RPMI8226 (cell line): ENCODE measurements around the gene ADPGK.
"Not testable (repeated sequence)": the region's sequence is repeated elsewhere in the genome, so short reads cannot be mapped to it uniquely, and the experiment has no call there.

Experiments
- DNase-seq: peaks from one replicate; pipeline ENCODE4 v3.0.0-alpha.2; 2015

The ADPGK gene

DNA sequence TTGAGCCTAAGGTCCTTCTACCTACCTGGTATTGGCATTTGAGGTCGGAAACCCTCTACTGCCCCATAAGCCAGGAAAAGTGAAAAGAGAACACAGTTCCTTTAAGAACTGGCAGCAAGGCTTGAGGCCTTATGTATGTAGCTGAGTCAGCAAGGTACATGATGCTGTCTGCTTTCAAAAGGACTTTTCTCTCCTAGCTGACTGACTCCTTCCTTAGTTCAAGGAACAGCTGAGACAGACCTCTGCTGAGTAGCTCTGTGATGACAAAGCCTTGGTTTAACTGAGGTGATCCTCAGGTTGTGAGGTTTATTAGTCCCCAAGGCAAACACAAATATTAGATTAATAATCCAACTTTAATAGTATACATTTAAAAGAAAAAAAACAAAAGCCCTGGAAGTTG lies 45.8 kb downstream of the ADPGK start:
- DNase-seq = peak; percentile 40

DNA sequence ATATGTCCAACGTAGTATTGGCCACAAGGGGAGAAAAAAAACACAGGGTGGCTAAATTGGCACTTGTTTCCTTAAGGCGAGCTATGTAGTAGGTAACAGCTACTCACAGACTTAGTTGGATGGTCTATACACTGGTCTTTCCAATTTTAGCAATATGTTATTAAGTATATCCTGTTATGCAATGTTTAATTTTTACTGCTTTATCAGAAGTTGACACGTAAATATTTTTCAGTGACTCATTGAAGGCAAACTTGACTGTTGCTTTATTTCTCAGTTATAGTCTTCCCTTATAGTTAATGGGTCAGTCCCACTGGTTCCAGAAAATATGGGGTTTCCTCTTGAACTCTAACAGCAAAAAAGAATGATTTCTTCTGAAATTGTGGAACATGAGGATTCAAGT lies 46.5 kb downstream of the ADPGK start:
- DNase-seq = no peak

DNA sequence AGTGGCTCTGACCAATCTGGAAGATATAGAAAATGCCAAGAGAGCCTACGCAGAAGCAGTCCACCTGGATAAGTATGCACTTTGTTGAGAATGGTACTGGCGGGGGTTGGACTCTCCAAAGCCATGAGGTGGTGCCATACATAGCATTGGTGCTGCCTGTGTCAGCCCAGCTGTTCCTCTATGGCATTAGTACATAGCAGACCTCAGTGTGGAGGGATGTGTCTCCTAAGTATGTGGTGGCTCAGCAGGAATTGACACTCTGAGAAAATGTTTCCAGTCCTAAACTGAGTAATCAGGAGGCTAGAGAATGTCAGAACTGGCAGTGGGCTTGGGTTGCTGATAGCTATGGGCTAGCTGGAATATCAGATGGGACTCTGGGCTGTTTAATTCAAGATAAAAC lies 48.4 kb downstream of the ADPGK start:
- DNase-seq = no peak

DNA sequence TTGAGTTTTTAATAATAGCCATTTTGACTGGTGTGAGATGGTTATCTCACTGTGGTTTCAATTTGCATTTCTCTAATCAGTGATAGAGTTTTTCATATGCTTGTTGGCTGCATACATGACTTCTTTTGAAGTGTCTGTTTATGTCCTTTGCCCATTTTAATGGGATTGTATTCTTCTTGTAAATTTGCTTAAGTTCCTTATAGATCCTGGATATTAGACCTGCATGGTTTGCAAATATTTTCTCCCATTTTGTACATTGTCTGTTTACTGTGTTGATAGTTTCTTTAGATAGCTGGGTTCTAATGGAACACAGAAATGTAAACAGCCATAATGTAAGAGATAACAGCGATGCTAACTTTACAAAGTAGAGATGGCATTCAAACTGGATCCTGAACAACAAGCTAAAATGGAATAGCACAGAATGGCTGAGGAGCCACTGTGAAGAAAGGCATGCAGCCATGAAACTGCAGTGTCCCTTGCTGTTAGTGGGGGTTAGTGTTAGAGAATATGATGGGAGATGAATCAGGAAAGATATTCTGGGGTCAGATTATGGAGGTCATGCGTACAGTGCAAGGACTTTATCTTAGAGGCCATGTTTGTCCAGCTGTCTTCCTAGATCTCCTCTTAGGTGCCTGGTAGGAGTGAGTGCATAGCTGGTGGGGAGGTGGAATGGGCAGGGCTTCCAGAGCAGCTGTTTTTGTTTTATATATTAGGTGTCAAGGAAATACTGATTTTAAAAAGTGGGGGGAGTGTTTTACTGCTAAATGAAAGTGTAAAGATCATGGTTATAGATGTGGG lies 49.4 kb downstream of the ADPGK start:
- no peak for DNase-seq

DNA sequence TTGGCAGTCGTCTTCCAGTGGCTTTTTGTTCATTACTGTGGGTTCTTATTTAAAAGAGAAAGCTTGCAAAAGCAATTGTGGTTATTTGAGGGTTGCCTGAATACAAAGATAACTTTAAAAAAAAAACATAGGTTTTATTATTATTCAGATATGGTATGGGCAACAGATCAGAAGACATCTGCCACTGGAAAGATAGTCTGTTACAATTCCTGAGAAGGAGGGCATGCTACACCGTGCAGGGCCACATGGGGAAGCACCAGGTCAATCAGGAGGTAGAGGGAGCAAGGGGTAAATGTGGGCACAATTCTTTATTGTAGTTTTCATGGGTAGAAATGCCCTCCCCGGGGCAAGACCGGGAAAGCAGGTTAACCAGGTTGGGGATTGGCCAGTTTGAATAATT lies 51.0 kb downstream of the ADPGK start:
- DNase-seq = no peak

DNA sequence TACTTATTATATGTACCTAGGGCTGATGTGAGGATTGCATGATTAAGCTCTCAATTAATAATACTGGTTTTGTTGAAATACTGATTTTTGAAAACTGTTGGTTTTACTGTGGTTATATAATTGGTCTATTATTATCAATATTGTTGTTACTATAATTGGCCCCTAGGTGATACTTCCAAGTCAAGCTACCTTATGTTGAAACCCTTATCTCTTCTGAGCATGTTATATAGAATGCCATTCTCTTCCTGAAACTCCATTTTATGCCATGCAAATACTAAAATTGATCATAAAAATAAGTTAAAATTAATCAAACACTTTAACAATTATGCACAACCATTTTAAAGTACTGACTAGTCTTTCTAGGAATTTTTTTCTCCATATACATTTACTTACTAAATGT lies 51.5 kb downstream of the ADPGK start:
- no peak for DNase-seq

DNA sequence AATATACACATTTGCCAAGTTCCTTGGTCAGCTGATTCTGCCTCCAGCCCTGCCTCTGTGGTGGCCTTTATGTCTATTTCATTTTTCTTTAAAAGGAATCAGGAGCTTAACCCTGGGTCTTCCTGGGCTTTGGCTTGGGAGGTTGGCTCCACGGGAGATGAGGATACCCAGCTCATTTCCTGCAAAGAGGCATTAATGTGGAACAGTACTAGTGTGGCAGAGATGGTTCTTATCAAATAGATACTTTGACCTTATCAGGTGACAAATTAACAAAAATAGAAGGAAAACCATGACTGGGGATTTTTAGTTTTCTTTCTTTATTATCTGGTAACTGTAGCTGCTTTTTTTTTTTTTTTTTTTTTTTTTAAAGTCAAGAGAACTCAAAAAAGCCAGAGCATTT lies 54.7 kb downstream of the ADPGK start:
- no peak for DNase-seq

DNA sequence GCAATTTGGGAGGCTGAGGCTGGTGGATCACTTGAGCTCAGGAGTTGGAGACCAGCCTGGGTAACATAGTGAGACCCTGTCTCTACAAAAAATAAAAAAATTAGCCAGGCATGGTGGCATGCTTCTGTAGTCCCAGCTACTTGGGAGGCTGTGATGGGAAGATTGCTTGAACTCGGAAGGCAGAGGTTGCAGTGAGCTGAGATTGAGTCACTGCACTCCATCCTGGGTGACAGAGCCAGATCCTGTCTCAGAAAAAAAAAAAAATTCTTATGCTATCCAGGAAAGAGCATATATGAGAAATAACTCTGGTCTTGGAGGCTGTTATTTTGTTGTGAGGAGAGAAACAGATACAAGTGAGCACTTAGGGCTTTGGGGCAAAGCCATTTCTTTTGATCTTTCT lies 55.3 kb downstream of the ADPGK start:
- DNase-seq = not testable (repeated sequence)

DNA sequence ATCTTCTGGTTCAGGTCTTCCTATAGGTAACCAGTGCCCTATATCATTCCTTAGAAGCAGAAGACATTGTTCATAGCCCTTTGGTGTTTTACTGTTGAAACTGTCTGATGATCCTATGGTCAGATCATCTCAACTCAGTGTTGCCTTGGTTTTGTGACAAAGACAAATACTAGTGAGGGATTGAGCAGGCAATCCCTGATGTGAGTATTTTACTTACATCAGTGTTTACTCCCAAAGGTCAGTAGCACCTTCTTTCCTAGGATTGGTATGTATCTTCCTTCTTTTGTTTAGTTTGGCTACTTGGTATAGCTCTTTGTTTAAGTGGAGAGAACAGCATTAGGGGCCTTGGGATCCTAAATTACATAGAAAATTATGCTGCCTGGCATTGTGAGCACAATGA lies 56.4 kb downstream of the ADPGK start:
- no peak for DNase-seq

DNA sequence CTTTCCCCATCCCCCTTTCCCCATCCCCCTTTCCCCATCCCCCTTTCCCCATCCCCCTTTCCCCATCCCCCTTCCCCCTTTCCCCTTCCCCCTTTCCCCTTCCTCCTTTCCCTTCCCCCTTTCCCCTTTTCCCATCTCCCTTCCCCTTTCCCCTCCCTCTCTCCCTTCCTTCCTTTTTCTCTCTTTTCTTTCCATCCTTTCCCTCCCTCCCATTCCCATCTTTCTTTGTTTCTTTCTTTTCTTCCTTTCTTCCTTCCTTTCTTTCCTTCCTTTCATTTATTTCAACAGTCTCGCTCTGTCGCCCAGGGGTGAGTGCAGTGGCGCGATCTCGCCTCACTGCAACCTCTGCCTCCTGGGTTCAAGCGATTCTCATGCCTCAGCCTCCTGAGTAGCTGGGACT lies 57.7 kb downstream of the ADPGK start:
- DNase-seq = not testable (repeated sequence)

DNA sequence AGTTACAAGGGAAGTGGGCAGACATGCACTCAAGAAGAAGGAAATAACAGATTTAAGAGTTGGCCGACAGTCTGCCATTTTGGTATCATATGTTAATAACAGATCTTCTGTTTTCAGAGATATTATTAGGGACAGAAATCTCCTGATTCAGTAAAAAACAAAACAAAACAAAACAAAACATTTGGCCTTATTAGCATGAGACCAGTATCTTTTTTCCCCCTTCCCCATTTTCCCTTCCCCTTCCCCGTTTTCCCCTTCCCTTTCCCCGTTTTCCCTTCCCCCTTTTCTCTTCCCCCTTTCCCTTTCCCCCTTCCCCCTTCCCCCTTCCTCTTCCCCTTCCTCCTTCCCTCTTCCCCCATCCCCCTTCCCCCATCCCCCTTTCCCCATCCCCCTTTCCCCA lies 58.1 kb downstream of the ADPGK start:
- no peak for DNase-seq

DNA sequence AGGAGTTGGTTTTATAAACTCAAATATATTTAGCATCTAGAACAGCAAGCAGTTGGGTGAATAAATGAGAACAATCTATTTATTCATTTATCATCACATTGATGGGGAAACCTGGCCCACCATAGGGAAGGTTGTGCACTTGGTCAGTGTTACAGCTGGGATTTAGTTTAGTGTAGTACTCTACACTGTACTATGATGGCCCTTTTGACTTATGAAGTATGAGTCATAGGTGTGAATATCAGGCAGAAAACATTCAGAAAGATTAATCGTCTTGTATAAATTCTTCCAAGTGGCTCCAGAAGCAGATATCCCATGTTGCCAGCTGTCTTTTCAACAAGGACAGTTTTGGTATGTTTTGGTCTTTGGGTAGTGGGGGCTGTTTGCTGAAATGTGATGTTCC lies 59.5 kb downstream of the ADPGK start:
- no peak for DNase-seq

DNA sequence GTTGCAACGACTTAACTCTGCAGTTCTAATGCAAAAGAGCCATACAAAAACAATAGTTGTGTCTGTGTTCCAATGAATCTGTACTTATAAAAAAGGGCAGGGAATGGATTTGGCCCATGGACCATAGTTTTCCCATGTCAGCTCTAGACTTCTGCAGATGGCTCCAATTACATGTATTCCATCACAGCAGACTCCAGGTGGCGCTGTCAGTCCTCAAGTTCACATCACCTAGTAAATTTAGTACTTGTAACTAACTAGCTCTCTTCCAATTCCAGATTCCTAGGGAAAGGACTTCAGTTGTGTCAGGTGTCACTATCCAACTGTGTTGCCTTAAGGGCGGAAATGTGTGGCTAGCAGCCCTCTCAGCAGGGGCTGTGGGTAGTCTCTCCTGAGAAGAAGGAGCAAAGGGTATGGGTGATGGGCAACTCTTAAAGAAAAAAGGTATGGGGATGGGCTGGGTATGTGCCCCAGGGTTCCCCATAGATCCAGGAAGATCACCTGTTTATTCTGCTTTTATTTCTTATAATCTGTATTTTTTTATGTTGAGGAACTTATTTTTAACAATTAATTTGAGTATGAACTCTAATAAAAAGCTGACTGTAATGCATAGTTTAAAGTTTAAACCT lies 61.4 kb downstream of the ADPGK start:
- DNase-seq = peak; percentile 77

DNA sequence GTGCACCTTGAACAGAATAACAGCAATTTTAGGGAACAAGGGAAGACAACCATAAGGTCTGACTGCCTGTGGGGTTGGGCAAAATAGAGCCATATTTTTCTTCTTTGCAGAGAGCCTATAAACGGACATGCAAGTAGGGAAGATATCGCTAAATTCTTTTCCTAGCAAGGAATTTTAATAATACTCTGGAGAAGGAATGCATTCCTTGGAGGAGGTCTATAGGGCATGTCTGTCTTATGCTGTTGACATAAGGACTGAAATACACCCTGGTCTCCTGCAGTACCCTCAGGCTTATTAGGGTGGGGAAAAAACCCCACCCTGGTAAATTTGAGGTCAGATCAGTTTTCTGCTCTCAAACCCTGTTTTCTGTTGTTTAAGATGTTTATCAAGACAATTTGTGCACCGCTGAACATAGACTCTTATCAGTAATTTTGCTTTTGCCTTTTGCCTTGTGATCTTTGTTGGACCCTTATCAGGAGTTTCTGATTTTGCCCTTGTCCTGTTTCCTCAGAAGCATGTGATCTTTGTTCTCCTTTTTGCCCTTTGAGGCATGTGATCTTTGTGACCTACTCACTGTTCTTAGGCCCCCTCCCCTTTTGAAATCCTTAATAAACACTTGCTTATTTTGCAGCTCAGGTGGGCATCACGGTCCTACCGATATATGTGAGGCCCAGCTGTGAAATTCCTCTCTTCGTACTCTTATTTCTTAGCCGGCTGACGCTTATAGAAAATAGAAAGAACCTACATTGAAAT lies 74.8 kb downstream of the ADPGK start:
- not testable (repeated sequence) for DNase-seq

DNA sequence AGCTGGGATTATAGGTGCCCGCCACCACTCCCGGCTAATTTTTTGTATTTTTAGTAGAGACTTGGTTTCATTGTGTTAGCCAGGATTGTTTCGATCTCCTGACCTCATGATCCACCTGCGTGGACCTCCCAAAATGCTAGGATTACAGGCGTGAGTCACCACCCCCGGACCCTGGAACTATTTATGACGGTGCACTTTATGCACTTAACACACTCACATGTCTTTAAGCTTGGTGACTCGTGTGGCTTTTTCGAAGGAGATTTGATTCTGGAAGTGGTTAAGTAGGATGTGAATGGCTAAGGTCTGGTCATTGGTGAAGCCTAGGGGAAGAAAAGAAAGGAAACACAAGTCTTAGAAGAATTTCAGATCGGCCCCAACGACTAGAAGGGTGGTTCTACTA lies 77.3 kb downstream of the ADPGK start:
- DNase-seq = no peak
